ENCODE results near the gene MXRA5.
"Not testable (repeated sequence)": the region's sequence is repeated elsewhere in the genome, so short reads cannot be mapped to it uniquely, and the experiment has no call there.

Gene MXRA5

GRCh38 chrX:3374108-3374800, 27.8 kb upstream of the MXRA5 start:
- no peaks in the 10 kb centered on the region for H3K27me3 ChIP-seq
- H3K36me3 ChIP-seq, result no peaks in the 10 kb centered on the region
- no peaks in the 10 kb centered on the region for H4K20me1 ChIP-seq
- H3K9me3 ChIP-seq, result no peaks in the 10 kb centered on the region; the same call in 1 of the 2 replicates
- no peak overlapping the region for H3K27ac ChIP-seq
- H3K4me2 ChIP-seq, result no peak overlapping the region
- no peak overlapping the region for H3K4me3 ChIP-seq
- H3K4me1 ChIP-seq, result no peaks in the 10 kb centered on the region
- no peak overlapping the region for H3K9ac ChIP-seq
- TF ChIP-seq Cebpa-rat (IDR thresholded peaks at IDR 0.05), result no peak

GRCh38 chrX:3371163-3371562, 24.7 kb upstream of the MXRA5 start:
- Histone ChIP-seq H3K4me3 (no peak overlapping the region), H3K36me3 (no peaks in the 10 kb centered on the region), H3K9ac (no peak overlapping the region), H3K4me1 (no peaks in the 10 kb centered on the region), H3K4me2 (no peak overlapping the region), H3K9me3 (no peaks in the 10 kb centered on the region; the same call in 1 of the 2 replicates), H3K27ac (no peak overlapping the region), H3K27me3 (no peaks in the 10 kb centered on the region), H4K20me1 (no peaks in the 10 kb centered on the region)
- no peak for TF ChIP-seq Cebpa-rat (IDR thresholded peaks at IDR 0.05)

GRCh38 chrX:3370656-3371055, 24.2 kb upstream of the MXRA5 start:
- H3K9me3 ChIP-seq, result no peaks in the 10 kb centered on the region; the same call in 1 of the 2 replicates
- no peaks in the 10 kb centered on the region for H3K4me1 ChIP-seq
- no peak overlapping the region for H3K27ac ChIP-seq
- no peak overlapping the region for H3K9ac ChIP-seq
- no peaks in the 10 kb centered on the region for H4K20me1 ChIP-seq
- no peaks in the 10 kb centered on the region for H3K36me3 ChIP-seq
- H3K4me3 ChIP-seq, result no peak overlapping the region
- no peak for TF ChIP-seq Cebpa-rat (IDR thresholded peaks at IDR 0.05)
- H3K27me3 ChIP-seq, result no peaks in the 10 kb centered on the region
- no peak overlapping the region for H3K4me2 ChIP-seq

- Histone ChIP-seq H3K9ac (no peak overlapping the region), H4K20me1 (no peaks in the 10 kb centered on the region), H3K27me3 (no peaks in the 10 kb centered on the region), H3K4me3 (no peak overlapping the region), H3K9me3 (no peaks in the 10 kb centered on the region), H3K4me2 (no peak overlapping the region), H3K36me3 (no peaks in the 10 kb centered on the region), H3K27ac (no peak overlapping the region), H3K4me1 (no peaks in the 10 kb centered on the region)
- no peak for TF ChIP-seq Cebpa-rat (IDR thresholded peaks at IDR 0.05)
These were observed 16.5 kb upstream of the MXRA5 start for GRCh38 chrX:3362956-3363355.

- no peak overlapping the region for H3K27ac ChIP-seq
- H4K20me1 ChIP-seq, result no peaks in the 10 kb centered on the region
- H3K9ac ChIP-seq, result no peak overlapping the region
- no peaks in the 10 kb centered on the region for H3K4me1 ChIP-seq
- no peaks in the 10 kb centered on the region for H3K36me3 ChIP-seq
- H3K27me3 ChIP-seq, result no peaks in the 10 kb centered on the region
- no peak overlapping the region for H3K4me3 ChIP-seq
- no peak for TF ChIP-seq Cebpa-rat (IDR thresholded peaks at IDR 0.05)
- no peaks in the 10 kb centered on the region for H3K9me3 ChIP-seq
- H3K4me2 ChIP-seq, result no peak overlapping the region
These were observed 14.4 kb upstream of the MXRA5 start for GRCh38 chrX:3360881-3361280.

- H3K4me2 ChIP-seq, H3K27ac ChIP-seq, H3K9ac ChIP-seq, H3K27me3 ChIP-seq, H3K4me1 ChIP-seq, H4K20me1 ChIP-seq, H3K4me3 ChIP-seq, H3K36me3 ChIP-seq: not testable (repeated sequence)
- H3K9me3 ChIP-seq, result peaks cover 10% of the 10 kb centered on the region; the same call in 1 of the 2 replicates
These were observed 6.3 kb upstream of the MXRA5 start for GRCh38 chrX:3352741-3353140.

- H3K27ac ChIP-seq, result no peak overlapping the region
- no peak overlapping the region for H3K4me2 ChIP-seq
- no peak for TF ChIP-seq Cebpa-rat (IDR thresholded peaks at IDR 0.05)
- no peak overlapping the region for H3K9ac ChIP-seq
- no peaks in the 10 kb centered on the region for H3K27me3 ChIP-seq
- peaks cover 24% of the 10 kb centered on the region for H3K9me3 ChIP-seq
- H3K4me3 ChIP-seq, result no peak overlapping the region
- H4K20me1 ChIP-seq, result no peaks in the 10 kb centered on the region
- no peaks in the 10 kb centered on the region for H3K36me3 ChIP-seq
- no peaks in the 10 kb centered on the region for H3K4me1 ChIP-seq
These were observed 4.8 kb upstream of the MXRA5 start for GRCh38 chrX:3351276-3351675.

GRCh38 chrX:3348191-3348590, 1.7 kb upstream of the MXRA5 start:
- no peaks in the 10 kb centered on the region for H3K36me3 ChIP-seq
- H3K4me3 ChIP-seq, result no peak overlapping the region
- peaks cover 41% of the 10 kb centered on the region for H3K9me3 ChIP-seq
- H3K27ac ChIP-seq, result no peak overlapping the region
- TF ChIP-seq Cebpa-rat (IDR thresholded peaks at IDR 0.05), result no peak
- H3K27me3 ChIP-seq, result no peaks in the 10 kb centered on the region
- no peaks in the 10 kb centered on the region for H3K4me1 ChIP-seq
- no peaks in the 10 kb centered on the region for H4K20me1 ChIP-seq
- H3K4me2 ChIP-seq, result no peak overlapping the region
- H3K9ac ChIP-seq, result no peak overlapping the region

GRCh38 chrX:3345281-3346191, 916 bp downstream of the MXRA5 start:
- H4K20me1 ChIP-seq, result no peaks in the 10 kb centered on the region
- no peak overlapping the region for H3K27ac ChIP-seq
- H3K4me2 ChIP-seq, result no peak overlapping the region
- no peaks in the 10 kb centered on the region for H3K27me3 ChIP-seq
- no peaks in the 10 kb centered on the region for H3K4me1 ChIP-seq
- no peak overlapping the region for H3K4me3 ChIP-seq
- H3K9ac ChIP-seq, result no peak overlapping the region
- H3K9me3 ChIP-seq, result peaks cover 41% of the 10 kb centered on the region
- H3K36me3 ChIP-seq, result no peaks in the 10 kb centered on the region
- no peak for TF ChIP-seq Cebpa-rat (IDR thresholded peaks at IDR 0.05)

GRCh38 chrX:3343569-3343968, 2.9 kb downstream of the MXRA5 start:
- not testable (repeated sequence) for H3K36me3 ChIP-seq, H3K4me3 ChIP-seq, H3K27ac ChIP-seq, H3K9ac ChIP-seq, H3K4me2 ChIP-seq, H3K27me3 ChIP-seq, H3K4me1 ChIP-seq, H4K20me1 ChIP-seq
- peaks cover 39% of the 10 kb centered on the region for H3K9me3 ChIP-seq
